ENCODE results near the gene CAB39L.

Gene CAB39L

DNA sequence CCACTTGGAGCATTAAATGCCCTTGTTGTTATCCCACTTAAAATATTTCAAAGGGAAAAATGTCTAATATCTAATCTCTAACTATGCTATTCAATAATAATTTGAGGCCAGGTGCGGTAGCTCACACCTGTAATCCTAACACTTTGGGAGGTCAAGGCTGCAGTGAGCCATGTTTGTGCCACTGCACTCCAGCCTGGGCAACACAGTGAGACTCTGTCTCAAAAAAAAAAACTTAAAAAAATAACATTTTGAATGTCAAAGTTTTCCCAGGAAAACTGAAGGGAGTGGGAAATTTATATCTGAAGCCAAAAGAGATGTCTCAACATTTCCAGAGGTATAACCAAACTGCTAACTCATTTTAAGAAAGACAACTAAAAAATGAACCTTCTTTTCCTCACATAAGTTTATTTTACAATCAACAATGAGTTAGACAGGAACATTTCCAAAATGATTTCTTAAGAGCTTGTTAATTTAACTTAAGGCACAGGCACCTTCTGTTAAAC lies 47.9 kb downstream of the CAB39L start:
- no peak for DNase-seq

DNA sequence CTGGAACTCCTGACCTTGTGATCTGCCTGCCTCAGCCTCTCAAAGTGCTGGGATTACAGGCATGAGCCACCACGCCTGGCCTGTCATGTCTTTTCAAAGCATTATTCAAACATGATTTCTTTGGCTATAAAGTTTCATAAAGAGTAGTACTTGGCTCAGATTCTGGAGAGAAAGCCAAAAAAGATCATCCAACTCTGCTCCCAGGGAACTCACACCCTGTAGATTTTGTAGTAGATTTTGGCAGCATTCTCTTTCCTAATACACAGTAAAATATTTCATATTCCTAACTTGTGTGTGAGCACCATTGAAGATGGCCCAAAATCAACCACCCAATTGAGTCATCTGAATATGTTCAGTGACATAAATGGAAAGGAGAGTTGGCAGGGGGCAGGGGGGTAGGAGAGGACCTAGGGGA lies 48.4 kb downstream of the CAB39L start:
- DNase-seq, result no peak

DNA sequence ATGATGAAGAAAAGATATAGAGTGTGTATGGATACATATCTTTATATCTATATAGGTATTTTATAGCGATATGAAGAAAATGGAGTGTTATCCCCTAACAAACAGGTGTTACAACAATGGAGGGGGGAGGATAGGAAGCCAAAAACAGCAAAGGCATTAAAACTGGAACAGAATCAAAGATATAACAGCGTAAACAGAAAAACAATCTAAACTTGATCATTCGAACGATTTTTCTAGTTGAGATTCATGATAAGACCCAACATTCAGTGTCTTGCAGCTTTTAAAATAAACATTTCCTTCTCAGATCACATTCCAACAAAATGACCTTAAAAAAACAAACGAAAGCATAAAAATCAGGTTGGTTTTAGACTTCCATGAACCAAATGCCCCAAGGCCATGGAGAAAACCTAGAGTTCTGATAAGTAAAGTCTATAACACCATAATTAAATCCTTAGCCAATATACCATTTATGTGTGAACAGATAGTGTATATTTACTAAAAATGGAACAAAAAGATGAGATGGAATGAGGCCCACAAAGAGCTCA lies 55.7 kb downstream of the CAB39L start:
- no peak for DNase-seq

DNA sequence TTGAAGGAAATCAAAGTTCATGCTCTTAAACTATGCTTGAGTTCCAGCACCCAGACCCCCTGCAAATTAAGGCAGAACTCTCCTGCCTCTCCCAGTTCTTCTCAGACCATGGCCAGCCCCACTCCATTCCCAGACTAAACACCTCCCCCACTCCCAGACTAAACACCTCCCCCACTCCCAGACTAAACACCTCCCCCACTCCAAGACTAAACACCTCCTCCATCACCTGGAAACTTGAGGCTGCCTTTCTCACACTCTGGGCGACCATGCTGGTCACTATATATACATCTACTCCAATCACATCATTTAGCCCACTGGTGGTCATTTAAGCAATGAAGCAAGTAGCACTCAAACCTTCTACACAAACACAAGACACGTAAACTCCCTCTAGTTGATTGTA lies 57.2 kb downstream of the CAB39L start:
- no peak for DNase-seq

- DNase-seq, result no peak
Observed at GRCh38 chr13:49376121-49376520, 67.7 kb downstream of the CAB39L start.

DNA sequence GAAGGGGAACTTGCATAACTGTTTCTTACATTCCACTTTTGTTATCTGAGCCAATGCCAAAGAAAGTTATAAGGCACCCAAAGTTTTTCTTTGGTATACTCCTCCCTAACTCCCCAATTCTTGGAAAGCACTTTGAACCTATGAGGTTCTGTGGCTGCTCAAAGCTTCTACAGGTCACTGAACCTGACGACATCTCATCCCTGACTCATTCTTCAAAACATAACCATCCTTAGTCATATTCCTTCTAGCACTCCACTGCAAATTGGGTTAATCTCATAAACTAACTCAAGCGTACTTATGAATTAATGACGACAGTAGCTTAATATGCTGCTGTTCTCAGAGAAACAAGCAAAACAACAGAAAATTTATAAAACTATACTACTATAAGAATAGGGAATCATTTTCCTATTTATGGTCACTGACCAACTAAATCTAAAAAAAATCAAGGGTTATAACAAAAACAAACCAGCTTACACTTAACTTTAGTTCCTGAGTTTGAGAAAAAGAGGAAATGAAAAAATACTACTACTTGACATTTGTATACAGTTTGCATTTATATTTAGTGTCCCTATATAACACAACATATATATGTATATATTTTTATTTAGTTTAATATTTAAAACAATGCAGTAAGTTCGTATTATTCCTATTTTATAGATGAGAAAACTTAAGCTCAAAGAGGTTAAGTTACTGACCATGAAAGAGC lies 69.1 kb downstream of the CAB39L start:
- DNase-seq, result no peak

- no peak for DNase-seq
Observed at GRCh38 chr13:49373716-49374115, 70.1 kb downstream of the CAB39L start.

DNA sequence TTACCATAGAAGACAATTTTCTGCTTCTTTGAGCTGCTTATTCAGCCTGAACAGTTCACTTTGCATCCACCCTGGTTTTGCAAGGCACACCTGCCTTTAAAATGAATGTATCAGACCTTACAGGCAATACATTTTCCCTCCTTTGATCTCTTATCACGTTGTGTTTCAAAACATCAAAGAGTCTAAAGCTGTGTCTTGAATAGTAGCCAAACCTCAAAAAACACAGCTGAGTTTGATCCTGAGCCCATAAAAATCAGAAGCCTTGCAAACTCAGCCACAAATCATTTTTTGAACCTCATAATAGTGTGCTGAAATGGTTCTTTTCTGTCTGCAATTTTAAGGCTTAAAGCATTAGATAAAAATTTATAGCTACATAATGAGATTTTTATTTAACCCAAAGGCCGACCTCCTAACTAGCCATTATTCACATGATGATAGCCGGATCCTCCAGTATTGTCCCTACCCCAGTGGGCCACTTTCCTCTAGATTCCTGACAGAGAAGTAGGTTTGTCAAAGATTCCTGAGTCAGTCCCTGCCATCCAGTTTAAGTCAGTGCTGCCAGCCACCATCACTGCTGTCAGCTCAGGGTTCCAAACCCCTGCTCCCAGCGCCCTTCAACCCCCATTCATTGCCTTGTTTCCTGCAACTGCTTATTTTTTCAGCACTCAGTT lies 71.8 kb downstream of the CAB39L start:
- DNase-seq, result no peak

GRCh38 chr13:49370371-49370770 lies 73.5 kb downstream of the CAB39L start:
- no peak for DNase-seq

GRCh38 chr13:49369866-49370265 lies 74.0 kb downstream of the CAB39L start:
- DNase-seq, result no peak

GRCh38 chr13:49368688-49369087 lies 75.2 kb downstream of the CAB39L start:
- DNase-seq, result no peak

DNA sequence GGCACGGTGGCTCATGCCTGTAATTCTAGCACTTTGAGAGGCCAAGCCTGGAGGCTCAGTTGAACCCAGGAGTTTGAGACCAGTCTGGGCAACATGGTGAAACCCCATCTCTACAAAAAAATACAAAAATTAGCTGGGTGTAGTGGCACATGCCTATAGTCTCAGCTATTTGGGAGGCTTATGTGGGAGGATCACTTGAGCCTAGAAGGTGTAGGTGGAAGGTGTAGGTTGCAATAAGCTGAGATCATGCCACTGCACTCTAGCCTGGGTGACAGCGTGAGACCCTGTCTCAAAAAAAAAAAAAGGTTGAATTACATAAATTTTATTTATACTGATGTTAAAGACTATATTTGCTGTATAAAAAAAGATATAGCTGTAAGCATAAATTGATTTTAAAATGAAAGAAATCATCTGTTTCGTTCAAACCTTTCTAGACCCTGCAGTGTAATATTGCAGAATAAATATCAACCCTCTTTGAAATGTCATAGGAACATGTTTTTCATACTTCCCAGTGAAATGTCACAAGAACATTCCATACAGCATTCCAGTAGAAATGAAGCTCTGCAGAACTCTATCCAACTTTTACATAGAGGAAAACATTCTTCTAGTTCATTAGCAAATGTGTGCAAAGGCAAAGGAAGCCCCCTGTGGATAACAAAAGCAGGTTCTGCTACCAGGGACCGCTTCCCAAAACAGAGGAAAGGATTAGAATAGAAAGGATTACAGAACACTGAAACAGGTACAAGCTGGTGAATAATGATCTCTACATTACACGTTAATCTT lies 76.0 kb downstream of the CAB39L start:
- no peak for DNase-seq

DNA sequence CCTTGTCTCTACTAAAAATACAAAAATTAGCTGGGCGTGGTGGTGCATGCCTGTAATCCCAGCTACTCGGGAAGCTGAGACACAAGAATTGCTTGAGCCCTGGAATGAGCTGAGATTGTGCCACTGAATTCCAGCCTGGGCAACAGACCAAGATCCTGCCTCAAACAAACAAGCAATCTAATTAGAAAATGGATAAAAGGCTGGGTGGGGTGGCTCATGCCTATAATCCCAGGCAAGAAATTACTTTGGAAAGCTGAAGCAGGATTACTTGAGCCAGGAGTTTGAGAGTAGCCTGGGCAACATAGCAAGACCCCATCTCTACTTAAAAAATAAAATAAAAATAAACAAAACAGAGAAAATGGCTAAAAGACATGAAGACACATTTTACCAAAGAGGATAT lies 77.0 kb downstream of the CAB39L start:
- no peak for DNase-seq

DNA sequence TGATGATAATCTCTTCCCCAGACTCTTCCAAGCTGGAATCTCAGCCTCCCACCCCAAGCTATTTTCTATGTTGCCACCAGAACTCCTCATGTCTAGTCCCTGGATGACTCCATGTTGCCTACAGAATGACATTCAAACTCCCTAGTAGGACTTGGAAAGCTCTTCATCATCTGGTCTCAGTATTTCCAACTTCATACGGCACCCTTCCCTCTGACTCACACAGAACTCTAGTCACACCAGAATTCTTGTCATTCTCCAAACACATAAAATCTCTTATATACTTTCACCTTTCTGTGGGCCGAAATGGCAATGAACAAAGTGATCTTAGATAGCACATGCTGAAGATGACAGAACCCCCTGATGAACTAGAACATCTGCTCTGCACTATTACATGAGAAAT lies 86.2 kb downstream of the CAB39L start:
- no peak for DNase-seq

DNA sequence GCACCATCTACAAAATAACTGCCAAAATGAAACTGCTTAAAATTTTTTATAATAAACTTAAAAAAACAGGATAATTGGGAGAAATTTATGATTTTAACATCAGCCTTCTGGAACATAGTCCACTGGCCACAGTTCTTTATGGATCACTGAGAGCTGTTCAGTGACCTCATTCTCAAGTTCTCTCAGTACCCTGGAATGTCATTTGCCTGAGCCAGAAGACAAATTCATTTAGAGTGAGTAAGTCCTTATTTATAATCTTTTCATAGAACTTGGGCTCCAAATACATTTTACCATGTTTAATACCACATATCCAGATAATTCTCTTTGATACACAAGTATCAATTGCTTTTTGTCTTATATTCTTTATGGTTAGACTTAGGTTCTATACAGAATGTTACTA lies 87.6 kb downstream of the CAB39L start:
- DNase-seq, result no peak

GRCh38 chr13:49354719-49355118 lies 89.1 kb downstream of the CAB39L start:
- no peak for DNase-seq

GRCh38 chr13:49353908-49354307 lies 90.0 kb downstream of the CAB39L start:
- DNase-seq, result no peak

DNA sequence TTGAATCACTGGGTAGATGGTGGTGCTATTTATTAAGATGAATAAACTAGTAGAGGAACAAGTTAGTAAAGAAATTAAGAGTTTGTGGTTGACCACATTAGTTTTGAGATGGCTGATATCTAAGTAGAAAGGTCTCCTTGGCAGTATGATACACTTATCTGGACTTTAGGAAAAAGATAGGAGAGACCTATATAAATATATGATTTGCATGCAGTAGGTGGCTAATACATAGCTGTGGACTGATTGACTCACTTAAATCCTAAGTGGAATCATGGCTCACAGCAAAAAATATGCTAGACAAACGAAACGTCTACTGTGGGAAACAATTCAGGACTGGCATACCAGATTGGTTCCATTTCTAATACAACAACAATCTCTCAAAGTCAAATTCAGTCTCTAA lies 92.0 kb downstream of the CAB39L start:
- no peak for DNase-seq

DNA sequence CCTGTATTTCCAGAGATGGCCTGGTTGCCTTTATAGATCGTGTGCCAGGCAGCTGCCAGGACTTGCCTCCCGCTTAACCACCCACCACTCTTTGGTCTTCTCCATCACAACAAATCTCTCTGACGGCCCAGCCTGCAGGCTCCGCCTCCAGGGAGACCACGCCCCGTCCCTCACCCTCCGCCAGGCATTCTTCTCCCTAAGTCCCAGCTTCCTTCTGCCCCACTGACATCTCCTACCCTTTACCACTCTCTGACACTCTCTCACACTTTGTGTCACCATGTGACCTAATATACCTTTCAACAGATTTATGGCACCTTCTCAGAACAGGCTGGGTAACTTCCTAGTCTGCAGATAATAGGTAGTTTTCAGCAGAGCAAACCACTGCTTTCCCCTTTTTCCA lies 95.1 kb downstream of the CAB39L start:
- no peak for DNase-seq

DNA sequence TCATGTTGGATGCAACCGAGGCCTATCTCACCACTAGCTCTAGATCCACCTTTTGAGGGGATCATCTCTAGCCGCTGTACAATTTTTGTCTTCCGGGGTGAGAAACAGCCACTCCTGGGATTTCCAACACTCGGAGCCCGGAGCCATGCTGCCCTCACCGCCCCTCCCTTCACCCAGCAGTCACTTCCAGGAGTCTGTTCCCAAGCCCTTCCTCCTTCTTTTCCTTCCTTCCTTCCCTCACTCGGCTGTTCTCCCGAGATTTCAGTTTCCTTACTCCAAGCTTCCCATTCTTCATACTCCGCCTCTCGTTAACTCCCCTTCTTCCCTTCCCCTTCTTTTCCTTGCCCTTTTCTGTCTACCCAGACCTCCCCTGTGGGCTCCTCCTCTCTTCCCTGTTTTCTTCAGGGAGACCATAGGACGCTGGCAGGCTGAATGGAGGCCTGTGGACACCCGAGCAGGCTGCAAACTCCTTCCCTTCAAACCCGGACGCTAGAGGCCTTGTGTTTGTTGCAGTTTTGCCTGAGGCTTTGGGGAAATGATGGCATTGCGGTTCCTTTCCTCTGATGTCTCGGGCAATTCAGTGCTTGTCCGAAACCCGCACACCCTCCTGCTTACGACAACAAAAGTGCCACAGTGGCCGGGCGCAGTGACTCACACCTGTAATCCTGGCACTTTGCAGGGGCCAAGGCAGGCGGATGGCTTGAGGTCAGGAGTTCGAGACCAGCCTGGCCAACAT lies 96.0 kb downstream of the CAB39L start:
- no peak for DNase-seq

DNA sequence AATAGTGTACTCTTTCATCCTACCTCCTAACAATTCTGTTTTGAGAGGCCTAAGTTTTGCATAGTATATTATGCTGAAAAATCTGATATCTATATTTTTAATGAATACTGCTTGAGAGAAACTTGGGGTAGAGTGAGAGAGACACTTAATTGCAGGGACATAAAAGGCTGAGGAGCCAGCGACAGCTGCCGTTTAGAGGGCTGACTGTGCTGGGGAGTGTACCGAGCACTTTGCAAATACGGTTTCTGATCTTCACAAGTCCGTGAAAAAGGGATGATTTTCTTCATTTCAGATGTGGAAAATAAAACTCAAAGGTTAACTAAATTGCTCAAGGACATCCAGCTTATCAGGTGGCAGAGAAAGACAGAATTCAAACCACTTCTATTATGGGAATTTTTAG lies 97.4 kb downstream of the CAB39L start:
- DNase-seq, result no peak

DNA sequence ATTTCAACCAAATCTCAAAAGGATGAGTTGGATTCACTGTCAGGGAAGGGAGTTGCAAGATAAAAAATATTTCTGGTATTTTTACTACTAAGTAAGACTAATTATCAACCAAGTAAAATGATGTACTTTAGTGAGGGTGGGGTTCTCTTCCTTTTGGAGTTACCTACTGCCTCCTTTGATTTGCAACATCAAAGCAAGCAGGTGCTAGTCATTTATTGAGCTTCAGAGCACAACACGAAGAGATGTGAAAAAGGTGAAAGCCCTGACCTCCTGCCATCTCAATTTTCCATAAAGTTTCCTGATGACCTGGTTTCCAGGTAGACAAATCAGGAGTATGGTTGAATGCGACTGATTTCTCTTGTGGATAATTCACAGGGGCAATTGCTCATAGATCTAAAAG lies 100.1 kb downstream of the CAB39L start:
- no peak for DNase-seq

- DNase-seq, result no peak
Observed at GRCh38 chr13:49343255-49343654, 100.6 kb downstream of the CAB39L start.

All from NCI-H1436 (cell line).